GM12878 (cell line): ENCODE measurements around the gene CCDC110.

ENCODE experiments used
- CTCF ChIP-seq, 3 experiments: IDR thresholded peaks in 2 of 3; conservative IDR thresholded peaks in 1 of 3; 2 replicates each; pipeline ENCODE4 v1.5.1; 2011; ENCODE audit warnings: low read depth in 3 of 3, low read length in 3 of 3, mild to moderate bottlenecking in 3 of 3, control low read depth in 2 of 3, moderate library complexity in 2 of 3, inconsistent platforms in 1 of 3, mixed read lengths in 1 of 3; ENCODE audit not compliant: control insufficient read depth in 2 of 3, insufficient read depth in 1 of 3; ENCODE audit errors: extremely low read depth in 1 of 3
- GABPA ChIP-seq: IDR thresholded peaks from 2 replicates; pipeline ENCODE4 v1.6.1; 2014; ENCODE audit warnings: antibody characterized with exemption, low read depth, mild to moderate bottlenecking, inconsistent platforms
- HDAC6 ChIP-seq: fragments of 200-600 bp; sonication (generic); IDR thresholded peaks from one replicate; pipeline ENCODE4 v1.8.0; 2017; ENCODE audit warnings: antibody characterized with exemption; ENCODE audit not compliant: unreplicated experiment
- POLR2A ChIP-seq: IDR thresholded peaks from 2 replicates; pipeline ENCODE4 v1.6.1; 2011; ENCODE audit warnings: low read depth, mild to moderate bottlenecking, low read length
- SP1 ChIP-seq: IDR thresholded peaks from one replicate; pipeline ENCODE4 v1.6.1; 2011; ENCODE audit warnings: low read depth, low read length
- YY1 ChIP-seq: IDR thresholded peaks from 2 replicates; pipeline ENCODE4 v1.6.1; 2011; ENCODE audit warnings: low read depth, mild to moderate bottlenecking, low read length

- TF ChIP-seq GABPA (no peak), POLR2A (no peak), SP1 (no peak), HDAC6 (no peak), CTCF (IDR thresholded peaks at IDR 0.05 in 2 of 3, conservative IDR thresholded peaks at IDR 0.05 in 1 of 3; ENCODE audit: control insufficient read depth in 2 of 3, extremely low read depth in 1 of 3, insufficient read depth in 1 of 3, low read depth in 3 of 3, low read length in 3 of 3) (no peak), YY1 (no peak)
Observed at GRCh38 chr4:185464887-185465286, 6.6 kb downstream of the CCDC110 start.
